Adrenal gland (tissue), 12 donors: ENCODE data around the gene TPBGL. TPM values are rescaled to one million over a fixed set of nuclear protein-coding genes. Genes with fewer than 3 reads are reported as not detected.

ENCODE experiments used
- DNase-seq, 7 donors: peaks; one replicate each; pipeline ENCODE4 v3.0.0-alpha.2; 2019 to 2020
- H3K27ac ChIP-seq, 5 donors: fragments of 200-600 bp; sonication (generic) in 4 of 5; 1 replicate in 3 of 5; 2 replicates in 2 of 5; pipeline versions ENCODE4 v1.5.1 to v1.8.0; 2016 to 2020; ENCODE audit warnings: mild to moderate bottlenecking in 1 of 5
- H3K27me3 ChIP-seq: fragments of 200-600 bp; 2 replicates; pipeline ENCODE4 v1.8.0; 2021
- H3K36me3 ChIP-seq, 2 donors: fragments of 200-600 bp; replicated peaks in 1 of 2; 1 replicate in 1 of 2; 2 replicates in 1 of 2; pipeline versions ENCODE4 v1.5.1 to v1.8.0; 2018 to 2022
- H3K4me1 ChIP-seq, 2 donors: fragments of 200-600 bp; replicated peaks in 1 of 2; 1 replicate in 1 of 2; 2 replicates in 1 of 2; pipeline versions ENCODE4 v1.5.1 to v1.8.0; 2018 to 2021
- H3K4me3 ChIP-seq, 4 donors: fragments of 200-600 bp; sonication (generic) in 3 of 4; one replicate each; pipeline ENCODE4 v1.5.1; 2016 to 2018
- H3K9me3 ChIP-seq, 3 donors: fragments of 200-600 bp; sonication (generic) in 1 of 3; replicated peaks in 1 of 3; 1 replicate in 2 of 3; 2 replicates in 1 of 3; pipeline versions ENCODE4 v1.5.1 to v1.8.0; 2016 to 2021
- POLR2A ChIP-seq, 2 donors: fragments of 450-650 bp; IDR thresholded peaks; one replicate each; pipeline ENCODE4 v1.6.1; 2017; ENCODE audit warnings: antibody characterized with exemption in 2 of 2, mild to moderate bottlenecking in 2 of 2, moderate library complexity in 1 of 2
- WGBS, 4 donors: extraction: QIAGEN DNeasy Blood & Tissue Kit in 2 of 4; methylation state at CpG; one replicate each; pipeline versions ENCODE4 v1.1.5 to v1.1.7; 2013 to 2017; 5-methylcytosine and 5-hydroxymethylcytosine counted together
- intact Hi-C, 2 donors: fragments of 100-400 bp; cut with DNase I; formaldehyde crosslinking; loops; one replicate each; pipeline versions ENCODE4 v1.14.1 to v1.15.0; 2022 to 2023
- polyA plus RNA-seq, 3 donors: library from polyadenylated mRNA; stranded (reverse); fragments of 200-250 nt in 2 of 3; fragments of 350-450 nt in 1 of 3; fragmentation: Illumina TruSeq in 1 of 3; extraction: RNeasy Lipid Tissue Mini Kit (QIAGEN cat#74804) in 1 of 3; gene quantifications; one replicate each; pipeline ENCODE4 v1.2.3, GENCODE V29; 2013 to 2014
- total RNA-seq, 9 donors: library from RNA; depleted of rRNA in 4 of 9; stranded (reverse); fragments of >200 nt in 4 of 9; fragments of 120-200 nt in 1 of 9; fragmentation: NEBNext Ultra II Directional in 1 of 9; extraction: Animal tissue kit (Norgen Biotek cat#: 25700) in 1 of 9; gene quantifications; one replicate each; pipeline versions ENCODE4 v1.1.0 to v1.2.4, GENCODE V29; 2013 to 2023
- TF ChIP-seq, protein P1 (sequence below), 6 experiments: fragments of 450-650 bp in 4 of 6; fragments of 200-600 bp in 2 of 6; sonication (generic) in 1 of 6; IDR thresholded peaks; 1 replicate in 5 of 6; 2 replicates in 1 of 6; pipeline versions ENCODE4 v1.5.1 to v1.8.0; 2016 to 2021; ENCODE audit warnings: antibody characterized with exemption in 6 of 6, mild to moderate bottlenecking in 2 of 6, moderate library complexity in 1 of 6
- donor health status: healthy with polysubstance abuse.
- donor health status: Bipolar disorder and iron deficiency.
- donor health status: DM: yes; HTN: yes; CAD: no.
- donor health status: DM: no; HTN: no; CAD: no.
- donor health status: DM: no; HTN: no; CAD: no.
- donor health status: DM: yes; HTN: yes; CAD: no.

Gene TPBGL
- total and polyA plus RNA-seq, 12 donors, result 0.11 to 4.3 (median 1.4) TPM

DNA sequence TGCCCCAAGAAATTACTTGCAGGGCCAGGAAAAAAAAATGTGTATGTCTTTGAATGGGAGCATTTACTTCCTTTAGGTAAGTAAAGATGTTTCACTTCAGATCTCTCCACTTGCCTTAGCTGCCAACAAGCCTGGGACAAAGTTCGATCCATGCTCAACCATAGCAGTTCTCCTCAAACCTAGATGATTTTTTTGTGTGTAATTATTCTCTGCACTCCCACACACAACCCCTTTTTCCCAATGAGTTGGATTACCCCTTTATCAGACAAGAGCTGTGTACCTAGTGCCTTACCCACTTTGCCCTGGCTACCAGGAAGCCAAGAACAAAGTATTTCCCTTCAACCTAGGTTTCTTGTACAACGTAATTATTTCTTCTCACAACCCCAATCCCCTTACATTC, 35.6 kb downstream of the TPBGL start:
- peaks cover 0 to 31% of the 10 kb centered on the region in 2 donors for H3K36me3 ChIP-seq
- WGBS, 4 donors, result 78 to 89% (median 83%) methylated on average over 2 of the region's 2 CpGs
- DNase-seq, result peak in 1 of 7 donors; percentile 0

DNA sequence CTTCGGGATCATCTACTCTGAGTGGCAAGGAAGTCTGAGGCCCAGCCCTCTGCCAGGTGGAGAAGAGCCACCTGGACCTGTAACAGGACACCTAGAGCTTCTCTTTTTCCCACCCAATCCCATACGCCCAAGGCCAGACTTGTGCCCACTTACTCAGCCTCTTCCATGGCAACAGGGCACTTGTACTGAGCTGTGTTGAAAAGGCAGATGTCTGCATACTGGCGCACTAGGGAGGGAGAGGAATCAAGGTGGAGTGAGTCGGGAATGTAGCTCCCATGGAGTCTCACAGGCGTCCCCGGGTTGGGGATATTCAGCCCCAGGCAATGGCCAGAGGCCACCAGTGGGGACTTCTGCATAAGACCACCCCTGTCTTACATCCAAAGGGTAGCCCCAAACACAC, 36.1 kb downstream of the TPBGL start:
- no peak for TF ChIP-seq POLR2A (IDR thresholded peaks at IDR 0.05)
- TF ChIP-seq, protein P1, sequence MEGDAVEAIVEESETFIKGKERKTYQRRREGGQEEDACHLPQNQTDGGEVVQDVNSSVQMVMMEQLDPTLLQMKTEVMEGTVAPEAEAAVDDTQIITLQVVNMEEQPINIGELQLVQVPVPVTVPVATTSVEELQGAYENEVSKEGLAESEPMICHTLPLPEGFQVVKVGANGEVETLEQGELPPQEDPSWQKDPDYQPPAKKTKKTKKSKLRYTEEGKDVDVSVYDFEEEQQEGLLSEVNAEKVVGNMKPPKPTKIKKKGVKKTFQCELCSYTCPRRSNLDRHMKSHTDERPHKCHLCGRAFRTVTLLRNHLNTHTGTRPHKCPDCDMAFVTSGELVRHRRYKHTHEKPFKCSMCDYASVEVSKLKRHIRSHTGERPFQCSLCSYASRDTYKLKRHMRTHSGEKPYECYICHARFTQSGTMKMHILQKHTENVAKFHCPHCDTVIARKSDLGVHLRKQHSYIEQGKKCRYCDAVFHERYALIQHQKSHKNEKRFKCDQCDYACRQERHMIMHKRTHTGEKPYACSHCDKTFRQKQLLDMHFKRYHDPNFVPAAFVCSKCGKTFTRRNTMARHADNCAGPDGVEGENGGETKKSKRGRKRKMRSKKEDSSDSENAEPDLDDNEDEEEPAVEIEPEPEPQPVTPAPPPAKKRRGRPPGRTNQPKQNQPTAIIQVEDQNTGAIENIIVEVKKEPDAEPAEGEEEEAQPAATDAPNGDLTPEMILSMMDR (IDR thresholded peaks at IDR 0.05), result no peak
- H3K9me3 ChIP-seq, result no peaks in the 10 kb centered on the region

More for the DNA sequence above, 35.6 kb downstream of the TPBGL start:
- intact Hi-C loops, result no loop called here
- Histone ChIP-seq H3K4me3 (no peak overlapping the region), H3K4me1 (no peaks in the 10 kb centered on the region), H3K27me3 (no peaks in the 10 kb centered on the region), H3K9me3 (no peaks in the 10 kb centered on the region), H3K27ac (peak overlapping the region in 1 of 5 donors; percentile 45)
- TF ChIP-seq, protein P1 (IDR thresholded peaks at IDR 0.05), result no peak
- TF ChIP-seq POLR2A (IDR thresholded peaks at IDR 0.05), result no peak

DNA sequence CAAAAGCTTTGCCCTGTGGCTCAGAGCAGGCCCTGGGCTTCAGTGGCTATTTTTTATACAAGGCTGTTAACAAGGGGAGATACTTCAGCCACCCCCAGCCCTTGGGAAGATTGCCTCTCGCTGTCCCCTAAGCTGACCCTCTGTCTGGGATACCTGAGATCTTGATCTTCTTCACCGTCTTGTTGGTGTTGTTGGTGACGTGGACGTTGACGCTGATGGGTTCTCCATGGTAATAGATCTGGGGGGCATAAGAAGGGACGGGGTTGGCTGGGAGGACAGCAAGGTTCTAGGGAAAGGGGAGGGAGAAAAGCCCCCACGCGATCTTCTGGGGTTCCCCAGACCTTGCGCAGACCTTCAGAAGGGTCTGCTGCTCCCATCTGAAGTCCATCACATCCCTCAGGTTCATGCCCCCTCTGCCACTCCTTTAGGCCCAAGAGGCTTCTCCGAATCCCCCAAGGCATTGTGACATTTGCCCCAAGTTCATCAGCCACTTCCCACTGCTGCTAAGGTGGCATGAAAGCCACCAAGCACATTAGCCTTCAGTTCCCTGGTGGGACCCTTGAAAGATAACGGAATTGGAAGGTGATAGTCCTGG, 36.7 kb downstream of the TPBGL start:
- Histone ChIP-seq H3K4me3 (no peak overlapping the region), H3K4me1 (no peaks in the 10 kb centered on the region), H3K27ac (no peak overlapping the region), H3K27me3 (no peaks in the 10 kb centered on the region), H3K36me3 (peaks cover 0 to 31% of the 10 kb centered on the region in 2 donors), H3K9me3 (no peaks in the 10 kb centered on the region)
- WGBS, 4 donors, result 91 to 94% (median 92%) methylated on average over 10 to 11 of the region's 11 CpGs
- TF ChIP-seq, protein P1 (IDR thresholded peaks at IDR 0.05), result no peak
- no peak for TF ChIP-seq POLR2A (IDR thresholded peaks at IDR 0.05)
- intact Hi-C loops, result no loop called here
- peak in 3 of 7 donors; percentile 2 to 35 (median 6) for DNase-seq

More for the DNA sequence above, 36.1 kb downstream of the TPBGL start:
- intact Hi-C loops, result no loop called here
- peak in 4 of 7 donors; percentile 0 to 13 (median 3) for DNase-seq
- no peak overlapping the region for H3K27ac ChIP-seq
- H3K36me3 ChIP-seq, result peaks cover 0 to 31% of the 10 kb centered on the region in 2 donors
- WGBS, 4 donors, result 80 to 89% (median 87%) methylated on average over 5 to 6 of the region's 6 CpGs
- no peak overlapping the region for H3K4me3 ChIP-seq
- H3K27me3 ChIP-seq, result no peaks in the 10 kb centered on the region
- no peaks in the 10 kb centered on the region for H3K4me1 ChIP-seq

DNA sequence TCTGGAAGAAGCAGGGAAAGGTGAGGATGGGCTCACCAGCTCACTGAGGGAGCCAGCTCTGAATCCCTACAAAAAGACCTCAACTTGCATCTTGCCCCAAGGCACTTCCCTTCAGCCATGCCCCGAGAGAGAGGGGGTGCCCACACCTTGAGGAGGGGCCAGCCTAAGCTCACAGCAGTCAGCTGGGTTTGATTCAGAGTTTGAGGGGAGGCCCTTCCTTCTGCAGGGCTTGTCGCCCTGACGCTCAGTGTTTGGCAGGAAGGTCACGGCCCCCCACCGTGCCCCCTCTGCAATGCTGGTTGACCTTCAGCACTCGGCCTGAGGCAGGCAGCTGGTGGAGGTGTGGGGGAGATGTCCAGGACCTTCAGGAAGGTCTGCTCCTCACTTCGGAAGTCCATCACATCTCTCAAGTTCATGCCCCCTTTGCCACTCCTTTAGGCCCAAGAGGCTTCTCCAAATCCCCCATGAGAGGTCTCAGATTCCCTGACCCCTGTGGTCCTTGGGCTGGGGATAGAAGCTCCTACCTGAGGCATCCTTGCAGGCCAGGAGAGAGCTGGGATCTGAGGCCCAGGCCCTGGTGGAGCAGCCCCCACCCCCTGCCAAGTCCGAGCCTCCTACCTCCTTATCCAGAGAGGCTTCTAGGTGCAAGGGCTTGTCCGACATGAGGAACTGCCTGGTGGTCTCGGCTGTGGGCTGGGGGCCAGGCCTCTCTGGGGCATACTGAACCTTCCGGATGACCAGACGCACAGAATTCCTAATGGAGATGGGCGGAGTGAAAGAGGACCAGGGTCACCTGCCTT, 37.6 kb downstream of the TPBGL start:
- Histone ChIP-seq H3K27ac (no peak overlapping the region), H3K27me3 (no peaks in the 10 kb centered on the region), H3K36me3 (peaks cover 0 to 34% of the 10 kb centered on the region in 2 donors), H3K9me3 (no peaks in the 10 kb centered on the region), H3K4me1 (no peaks in the 10 kb centered on the region), H3K4me3 (no peak overlapping the region)
- DNase-seq, result peak in 2 of 7 donors; percentile 5 to 14
- no peak for TF ChIP-seq POLR2A (IDR thresholded peaks at IDR 0.05)
- TF ChIP-seq, protein P1 (IDR thresholded peaks at IDR 0.05), result no peak
- 75 to 89% (median 82%) methylated on average over 5 to 13 of the region's 13 CpGs for WGBS, 4 donors
- intact Hi-C loops, result loop anchor here in 1 of 2 donors (2.0 kb wide), 1 partner anchor 107 kb away; no protein-coding TSS in a partner anchor
